ENCODE results near the gene WWOX. TPM values are rescaled to one million over a fixed set of nuclear protein-coding genes. Genes with fewer than 3 reads are reported as not detected.

WWOX gene
- total RNA-seq, 1 experiment from 2014 or later: 28.3 TPM

DNA sequence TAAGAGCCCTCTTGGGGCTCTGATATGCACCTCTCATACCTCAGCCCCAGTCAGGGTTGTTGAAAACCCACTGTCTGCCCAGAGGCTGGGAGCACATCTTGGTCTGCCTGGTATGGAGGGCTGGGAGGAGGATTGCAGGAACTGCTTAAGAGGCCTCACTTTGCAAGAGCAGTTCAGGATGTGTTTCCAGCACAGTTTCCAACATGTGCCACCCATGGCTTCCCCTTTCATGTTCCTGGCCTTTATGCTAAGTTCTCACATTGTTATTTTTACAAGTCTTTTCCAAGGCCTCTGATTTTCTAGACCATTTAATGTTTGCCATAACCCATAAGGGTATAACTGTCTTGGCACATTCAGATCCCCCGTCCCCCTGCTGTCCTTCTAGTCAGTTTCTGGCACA lies 155.4 kb downstream of the WWOX start:
- Histone ChIP-seq H3K36me3 (ENCODE audit: low read depth, low read length) (no peaks in the 10 kb centered on the region), H3K9me3 (ENCODE audit: low read length) (no peaks in the 10 kb centered on the region), H3F3A (ENCODE audit: low read length, unreplicated experiment) (no peaks in the 10 kb centered on the region), H3K4me3 (ENCODE audit: low read length) (no peak overlapping the region), H3K27ac (ENCODE audit: low read length) (no peak overlapping the region), H3K9ac (ENCODE audit: low read length) (no peak overlapping the region), H3K79me2 (ENCODE audit: low read length) (no peaks in the 10 kb centered on the region), H4K20me1 (ENCODE audit: low read length) (no peaks in the 10 kb centered on the region), H3K4me2 (ENCODE audit: low read length) (no peak overlapping the region), H3K9me2 (replicated peaks; ENCODE audit: low read length) (no peaks in the 10 kb centered on the region), H2AFZ (ENCODE audit: low read length) (no peak overlapping the region), H3K4me1 (ENCODE audit: insufficient read depth, low read length) (no peaks in the 10 kb centered on the region), H3K27me3 (ENCODE audit: low read length) (no peaks in the 10 kb centered on the region)
- TF ChIP-seq EZH2phosphoT487 (IDR thresholded peaks at IDR 0.05; ENCODE audit: borderline replicate concordance, low read length) (no peak), EZH2 (IDR thresholded peaks at IDR 0.05; ENCODE audit: low read length, unreplicated experiment) (no peak)
- TF ChIP-seq, protein P1, sequence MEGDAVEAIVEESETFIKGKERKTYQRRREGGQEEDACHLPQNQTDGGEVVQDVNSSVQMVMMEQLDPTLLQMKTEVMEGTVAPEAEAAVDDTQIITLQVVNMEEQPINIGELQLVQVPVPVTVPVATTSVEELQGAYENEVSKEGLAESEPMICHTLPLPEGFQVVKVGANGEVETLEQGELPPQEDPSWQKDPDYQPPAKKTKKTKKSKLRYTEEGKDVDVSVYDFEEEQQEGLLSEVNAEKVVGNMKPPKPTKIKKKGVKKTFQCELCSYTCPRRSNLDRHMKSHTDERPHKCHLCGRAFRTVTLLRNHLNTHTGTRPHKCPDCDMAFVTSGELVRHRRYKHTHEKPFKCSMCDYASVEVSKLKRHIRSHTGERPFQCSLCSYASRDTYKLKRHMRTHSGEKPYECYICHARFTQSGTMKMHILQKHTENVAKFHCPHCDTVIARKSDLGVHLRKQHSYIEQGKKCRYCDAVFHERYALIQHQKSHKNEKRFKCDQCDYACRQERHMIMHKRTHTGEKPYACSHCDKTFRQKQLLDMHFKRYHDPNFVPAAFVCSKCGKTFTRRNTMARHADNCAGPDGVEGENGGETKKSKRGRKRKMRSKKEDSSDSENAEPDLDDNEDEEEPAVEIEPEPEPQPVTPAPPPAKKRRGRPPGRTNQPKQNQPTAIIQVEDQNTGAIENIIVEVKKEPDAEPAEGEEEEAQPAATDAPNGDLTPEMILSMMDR (conservative IDR thresholded peaks at IDR 0.05; ENCODE audit: low read depth, low read length): no peak
- no peak for DNase-seq
- CTCF ChIA-PET: no interaction called here
- ATAC-seq: no peak
- POLR2A ChIA-PET (ENCODE audit: unreplicated experiment): no interaction called here
- intact Hi-C loops (cut with micrococcal nuclease): no loop called here
- no TSS peak for BruUV-seq (replicated peaks)

DNA sequence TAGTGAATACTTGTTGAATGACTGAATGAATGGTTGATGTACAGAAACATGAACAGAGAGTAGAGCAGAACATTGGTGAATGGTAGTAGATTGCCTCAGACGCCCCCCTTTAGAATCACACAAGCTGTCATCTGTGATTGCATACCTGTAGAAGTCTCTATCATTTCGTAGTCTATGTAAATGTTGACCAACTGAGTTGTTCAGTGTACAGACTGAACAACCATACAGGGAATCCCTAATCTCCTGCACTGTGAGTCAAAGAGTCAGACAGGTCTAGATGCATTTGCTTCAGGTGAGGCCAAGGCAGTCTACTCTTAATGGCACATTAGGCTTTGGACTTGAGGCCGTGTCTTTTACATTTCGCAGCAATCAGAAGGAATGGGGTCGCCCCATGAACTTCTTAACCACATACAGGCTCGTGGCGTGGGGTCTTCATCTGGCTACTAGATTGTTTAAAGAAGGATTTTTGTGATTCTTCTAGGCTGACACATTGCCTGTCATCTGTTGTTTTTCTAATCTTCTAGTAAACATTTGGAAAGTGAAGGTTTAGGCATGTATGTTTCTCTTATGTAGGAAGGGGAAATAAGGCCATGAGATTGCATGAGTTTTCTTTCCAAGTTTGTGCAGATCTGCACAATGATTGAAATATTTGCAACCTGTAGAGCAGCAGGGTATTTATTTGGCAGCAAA lies 157.4 kb downstream of the WWOX start:
- no peak for ATAC-seq
- no peaks in the 10 kb centered on the region for H3K36me3 ChIP-seq (ENCODE audit: low read depth, low read length)
- no peak overlapping the region for H3K27ac ChIP-seq (ENCODE audit: low read length)
- CTCF ChIA-PET: no interaction called here
- H3K9me2 ChIP-seq (replicated peaks; ENCODE audit: low read length): no peaks in the 10 kb centered on the region
- H2AFZ ChIP-seq (ENCODE audit: low read length): no peak overlapping the region
- intact Hi-C loops (cut with micrococcal nuclease): no loop called here
- no peak overlapping the region for H3K4me2 ChIP-seq (ENCODE audit: low read length)
- POLR2A ChIA-PET (ENCODE audit: unreplicated experiment): no interaction called here
- no peaks in the 10 kb centered on the region for H4K20me1 ChIP-seq (ENCODE audit: low read length)
- H3K4me1 ChIP-seq (ENCODE audit: insufficient read depth, low read length): no peaks in the 10 kb centered on the region
- TF ChIP-seq EZH2 (IDR thresholded peaks at IDR 0.05; ENCODE audit: low read length, unreplicated experiment) (no peak), EZH2phosphoT487 (IDR thresholded peaks at IDR 0.05; ENCODE audit: borderline replicate concordance, low read length) (no peak)
- H3K27me3 ChIP-seq (ENCODE audit: low read length): no peaks in the 10 kb centered on the region
- no peaks in the 10 kb centered on the region for H3K79me2 ChIP-seq (ENCODE audit: low read length)
- no peak for DNase-seq
- no peak overlapping the region for H3K9ac ChIP-seq (ENCODE audit: low read length)
- no peak overlapping the region for H3K4me3 ChIP-seq (ENCODE audit: low read length)
- H3K9me3 ChIP-seq (ENCODE audit: low read length): no peaks in the 10 kb centered on the region
- no TSS peak for BruUV-seq (replicated peaks)
- no peaks in the 10 kb centered on the region for H3F3A ChIP-seq (ENCODE audit: low read length, unreplicated experiment)

DNA sequence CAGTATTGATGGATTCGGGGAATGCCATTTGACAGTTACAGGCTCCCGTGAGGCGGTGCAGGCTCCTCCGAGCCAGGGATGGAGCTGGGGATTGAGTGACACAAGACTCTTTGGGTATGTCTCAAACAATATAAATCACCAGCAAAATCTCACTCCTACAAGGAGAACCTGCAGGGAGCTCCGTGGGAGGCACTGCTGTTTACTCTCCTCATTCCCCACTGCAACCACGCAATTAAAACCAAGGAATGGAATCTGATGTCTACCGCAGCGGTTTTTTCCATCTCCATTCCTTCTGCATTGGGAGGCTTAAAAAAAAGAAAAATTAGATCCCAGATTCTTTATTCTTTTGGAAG lies 157.9 kb downstream of the WWOX start:
- Histone ChIP-seq H3K79me2 (ENCODE audit: low read length) (no peaks in the 10 kb centered on the region), H4K20me1 (ENCODE audit: low read length) (no peaks in the 10 kb centered on the region), H3K9me2 (replicated peaks; ENCODE audit: low read length) (no peaks in the 10 kb centered on the region), H3K36me3 (ENCODE audit: low read depth, low read length) (no peaks in the 10 kb centered on the region), H3K4me3 (ENCODE audit: low read length) (no peak overlapping the region), H3K9ac (ENCODE audit: low read length) (no peak overlapping the region), H3K27ac (ENCODE audit: low read length) (no peak overlapping the region), H2AFZ (ENCODE audit: low read length) (no peak overlapping the region), H3F3A (ENCODE audit: low read length, unreplicated experiment) (no peaks in the 10 kb centered on the region), H3K4me2 (ENCODE audit: low read length) (no peak overlapping the region), H3K9me3 (ENCODE audit: low read length) (no peaks in the 10 kb centered on the region), H3K27me3 (ENCODE audit: low read length) (no peaks in the 10 kb centered on the region), H3K4me1 (ENCODE audit: insufficient read depth, low read length) (no peaks in the 10 kb centered on the region)
- intact Hi-C loops (cut with micrococcal nuclease): no loop called here
- DNase-seq (no peak), ATAC-seq (no peak)
- ChIA-PET POLR2A (ENCODE audit: unreplicated experiment) (no interaction called here), CTCF (no interaction called here)
- no TSS peak for BruUV-seq (replicated peaks)
- TF ChIP-seq EZH2 (IDR thresholded peaks at IDR 0.05; ENCODE audit: low read length, unreplicated experiment) (no peak), EZH2phosphoT487 (IDR thresholded peaks at IDR 0.05; ENCODE audit: borderline replicate concordance, low read length) (no peak)
- TF ChIP-seq, protein P1 (conservative IDR thresholded peaks at IDR 0.05; ENCODE audit: low read depth, low read length): no peak
